ENCODE data around the gene ZNF93.

DNA sequence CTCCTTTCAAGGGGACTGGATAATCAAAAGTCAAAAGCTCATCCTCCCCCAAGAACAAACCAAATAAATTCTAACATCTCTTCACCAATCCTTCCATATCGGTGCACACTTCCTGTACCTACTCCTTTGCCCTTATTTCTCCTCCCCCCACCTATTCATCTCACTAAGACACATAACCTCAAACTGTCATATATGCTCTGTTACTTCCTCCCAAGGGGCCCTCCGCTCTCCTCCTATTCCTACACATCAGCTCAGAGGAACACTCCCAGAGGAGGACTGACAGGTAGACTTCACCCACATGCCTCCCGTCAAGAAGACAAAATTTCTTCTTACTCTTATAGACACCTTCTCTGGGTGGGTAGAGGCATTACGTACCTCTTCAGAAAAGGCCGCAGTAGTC is 48.1 kb downstream of the ZNF93 start:
- TF ChIP-seq, protein P1, sequence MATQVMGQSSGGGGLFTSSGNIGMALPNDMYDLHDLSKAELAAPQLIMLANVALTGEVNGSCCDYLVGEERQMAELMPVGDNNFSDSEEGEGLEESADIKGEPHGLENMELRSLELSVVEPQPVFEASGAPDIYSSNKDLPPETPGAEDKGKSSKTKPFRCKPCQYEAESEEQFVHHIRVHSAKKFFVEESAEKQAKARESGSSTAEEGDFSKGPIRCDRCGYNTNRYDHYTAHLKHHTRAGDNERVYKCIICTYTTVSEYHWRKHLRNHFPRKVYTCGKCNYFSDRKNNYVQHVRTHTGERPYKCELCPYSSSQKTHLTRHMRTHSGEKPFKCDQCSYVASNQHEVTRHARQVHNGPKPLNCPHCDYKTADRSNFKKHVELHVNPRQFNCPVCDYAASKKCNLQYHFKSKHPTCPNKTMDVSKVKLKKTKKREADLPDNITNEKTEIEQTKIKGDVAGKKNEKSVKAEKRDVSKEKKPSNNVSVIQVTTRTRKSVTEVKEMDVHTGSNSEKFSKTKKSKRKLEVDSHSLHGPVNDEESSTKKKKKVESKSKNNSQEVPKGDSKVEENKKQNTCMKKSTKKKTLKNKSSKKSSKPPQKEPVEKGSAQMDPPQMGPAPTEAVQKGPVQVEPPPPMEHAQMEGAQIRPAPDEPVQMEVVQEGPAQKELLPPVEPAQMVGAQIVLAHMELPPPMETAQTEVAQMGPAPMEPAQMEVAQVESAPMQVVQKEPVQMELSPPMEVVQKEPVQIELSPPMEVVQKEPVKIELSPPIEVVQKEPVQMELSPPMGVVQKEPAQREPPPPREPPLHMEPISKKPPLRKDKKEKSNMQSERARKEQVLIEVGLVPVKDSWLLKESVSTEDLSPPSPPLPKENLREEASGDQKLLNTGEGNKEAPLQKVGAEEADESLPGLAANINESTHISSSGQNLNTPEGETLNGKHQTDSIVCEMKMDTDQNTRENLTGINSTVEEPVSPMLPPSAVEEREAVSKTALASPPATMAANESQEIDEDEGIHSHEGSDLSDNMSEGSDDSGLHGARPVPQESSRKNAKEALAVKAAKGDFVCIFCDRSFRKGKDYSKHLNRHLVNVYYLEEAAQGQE (IDR thresholded peaks at IDR 0.05; ENCODE audit: insufficient read depth in 1 of 2, low read depth in 2 of 2, low read length in 2 of 2): no peak
- TF ChIP-seq FOXP2 (optimal IDR thresholded peaks at IDR 0.05; ENCODE audit: borderline replicate concordance, extremely low read depth, extremely low read length, insufficient read depth) (no peak), TAF1 (IDR thresholded peaks at IDR 0.05; ENCODE audit: borderline replicate concordance, insufficient read depth, low read length) (no peak), POLR2AphosphoS5 (IDR thresholded peaks at IDR 0.05; ENCODE audit: low read depth, low read length) (no peak)

All from PFSK-1 (cell line).